ENCODE data around the gene INF2. TPM values are rescaled to one million over a fixed set of nuclear protein-coding genes. Genes with fewer than 3 reads are reported as not detected.

INF2 gene
- total RNA-seq, 2 experiments from 2014 or later, result 74.9 to 76.9 TPM

DNA sequence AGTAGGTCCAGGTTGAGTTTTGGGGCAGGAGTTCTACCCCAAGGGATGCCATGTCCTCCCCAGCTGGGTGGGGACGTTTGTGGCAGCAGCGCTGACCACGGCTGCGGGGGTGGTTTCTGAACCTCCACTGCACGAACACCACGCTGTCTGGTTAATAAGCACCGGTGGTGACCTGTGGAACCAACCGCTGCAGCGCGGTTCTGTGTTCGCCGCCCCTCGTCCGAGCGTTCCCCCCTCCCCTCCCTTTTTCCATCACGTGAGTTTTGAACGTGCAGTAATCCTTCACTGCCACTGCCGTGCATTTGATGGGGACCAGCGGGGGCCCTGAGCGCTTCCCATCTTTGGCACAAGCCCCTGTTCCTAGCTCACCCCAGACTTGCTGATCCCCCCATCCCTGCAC lies 28.2 kb downstream of the INF2 start:
- no peaks in the 10 kb centered on the region for H3K4me1 Mint-ChIP-seq (ENCODE audit: low read depth)
- H3K4me1 ChIP-seq (ENCODE audit: insufficient read depth, low read length), result no peaks in the 10 kb centered on the region
- CTCF ChIA-PET, result no interaction called here
- no peak overlapping the region for H3K27ac ChIP-seq (ENCODE audit: low read depth in 1 of 2, low read length in 2 of 2)
- no peaks in the 10 kb centered on the region for H3K9me3 Mint-ChIP-seq
- no peak overlapping the region for H3K4me3 Mint-ChIP-seq
- H3K9me3 ChIP-seq (ENCODE audit: control insufficient read depth in 1 of 2, insufficient read depth in 1 of 2, low read length in 2 of 2), result no peaks in the 10 kb centered on the region
- no peak overlapping the region for H3K4me3 ChIP-seq (ENCODE audit: low read length)
- no peaks in the 10 kb centered on the region for H3K27me3 ChIP-seq (ENCODE audit: control insufficient read depth in 1 of 2, insufficient read depth in 2 of 2, low read length in 2 of 2)
- ATAC-seq (ENCODE audit: poor library complexity) (no peak), DNase-seq (no peak)
- TF ChIP-seq, protein P1, sequence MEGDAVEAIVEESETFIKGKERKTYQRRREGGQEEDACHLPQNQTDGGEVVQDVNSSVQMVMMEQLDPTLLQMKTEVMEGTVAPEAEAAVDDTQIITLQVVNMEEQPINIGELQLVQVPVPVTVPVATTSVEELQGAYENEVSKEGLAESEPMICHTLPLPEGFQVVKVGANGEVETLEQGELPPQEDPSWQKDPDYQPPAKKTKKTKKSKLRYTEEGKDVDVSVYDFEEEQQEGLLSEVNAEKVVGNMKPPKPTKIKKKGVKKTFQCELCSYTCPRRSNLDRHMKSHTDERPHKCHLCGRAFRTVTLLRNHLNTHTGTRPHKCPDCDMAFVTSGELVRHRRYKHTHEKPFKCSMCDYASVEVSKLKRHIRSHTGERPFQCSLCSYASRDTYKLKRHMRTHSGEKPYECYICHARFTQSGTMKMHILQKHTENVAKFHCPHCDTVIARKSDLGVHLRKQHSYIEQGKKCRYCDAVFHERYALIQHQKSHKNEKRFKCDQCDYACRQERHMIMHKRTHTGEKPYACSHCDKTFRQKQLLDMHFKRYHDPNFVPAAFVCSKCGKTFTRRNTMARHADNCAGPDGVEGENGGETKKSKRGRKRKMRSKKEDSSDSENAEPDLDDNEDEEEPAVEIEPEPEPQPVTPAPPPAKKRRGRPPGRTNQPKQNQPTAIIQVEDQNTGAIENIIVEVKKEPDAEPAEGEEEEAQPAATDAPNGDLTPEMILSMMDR (IDR thresholded peaks at IDR 0.05), result no peak
- peaks cover 36% of the 10 kb centered on the region for H3K36me3 ChIP-seq (ENCODE audit: insufficient read depth, low read length)
- intact Hi-C loops (cut with DNase I, micrococcal nuclease), result no loop called here
- peaks cover 25% of the 10 kb centered on the region for H3K36me3 Mint-ChIP-seq (ENCODE audit: low read depth)
- no peak overlapping the region for H3K27ac Mint-ChIP-seq
- POLR2A ChIA-PET, result no interaction called here
- no peaks in the 10 kb centered on the region for H3K27me3 Mint-ChIP-seq

DNA sequence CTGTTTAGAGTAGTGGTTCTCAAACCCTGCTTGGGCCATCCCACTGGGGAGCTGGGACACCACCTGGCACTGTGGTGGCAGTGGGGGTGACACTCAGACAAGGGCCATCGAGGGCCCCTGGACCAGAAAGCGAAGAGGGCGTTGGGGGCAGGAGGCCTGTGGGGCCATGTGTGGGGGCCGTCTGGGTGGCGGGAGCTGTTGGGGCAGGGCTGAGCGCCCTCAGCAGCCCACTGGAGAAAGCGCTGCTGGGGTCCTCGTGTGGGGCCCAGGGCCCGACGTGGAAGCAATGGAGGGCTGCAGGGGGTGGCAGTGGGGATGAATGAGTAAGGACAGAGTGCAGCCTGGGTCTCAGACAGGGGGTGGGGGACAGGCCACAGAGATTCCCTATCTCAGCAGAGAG lies 28.7 kb downstream of the INF2 start:
- no peaks in the 10 kb centered on the region for H3K9me3 ChIP-seq (ENCODE audit: control insufficient read depth in 1 of 2, insufficient read depth in 1 of 2, low read length in 2 of 2)
- no peaks in the 10 kb centered on the region for H3K27me3 ChIP-seq (ENCODE audit: control insufficient read depth in 1 of 2, insufficient read depth in 2 of 2, low read length in 2 of 2)
- intact Hi-C loops (cut with DNase I, micrococcal nuclease), result no loop called here
- ATAC-seq (ENCODE audit: poor library complexity) (no peak), DNase-seq (no peak)
- Mint-ChIP-seq H3K27me3 (no peaks in the 10 kb centered on the region), H3K4me3 (no peak overlapping the region), H3K36me3 (ENCODE audit: low read depth) (peaks cover 25% of the 10 kb centered on the region), H3K27ac (no peak overlapping the region), H3K4me1 (ENCODE audit: low read depth) (no peaks in the 10 kb centered on the region), H3K9me3 (no peaks in the 10 kb centered on the region)
- H3K36me3 ChIP-seq (ENCODE audit: insufficient read depth, low read length), result peaks cover 31% of the 10 kb centered on the region
- no peak overlapping the region for H3K27ac ChIP-seq (ENCODE audit: low read depth in 1 of 2, low read length in 2 of 2)
- H3K4me1 ChIP-seq (ENCODE audit: insufficient read depth, low read length), result peaks cover 3% of the 10 kb centered on the region
- ChIA-PET POLR2A (no interaction called here), CTCF (no interaction called here)
- no peak overlapping the region for H3K4me3 ChIP-seq (ENCODE audit: low read length)
- TF ChIP-seq, protein P1 (IDR thresholded peaks at IDR 0.05), result no peak

DNA sequence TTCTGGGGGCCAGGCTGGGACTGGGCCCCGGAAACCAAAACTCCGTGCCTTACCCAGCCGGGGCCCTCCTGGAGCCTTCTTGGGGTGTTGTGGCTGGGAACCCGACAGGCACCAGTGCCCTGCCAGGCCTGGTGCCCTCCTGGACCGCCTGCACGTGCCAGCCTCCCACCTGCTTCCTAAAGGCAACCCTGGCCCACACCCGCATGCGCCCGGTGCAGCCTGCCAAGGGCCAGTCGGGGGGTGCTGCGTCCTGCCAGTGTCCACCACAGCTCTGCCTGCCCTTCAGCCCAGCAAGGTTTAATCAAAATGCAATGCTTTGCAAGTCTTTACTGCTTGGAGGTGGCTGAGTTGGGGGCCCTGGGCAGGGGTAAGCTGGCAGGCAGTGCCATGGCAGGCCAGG lies 29.5 kb downstream of the INF2 start:
- H3K27ac ChIP-seq (ENCODE audit: low read depth in 1 of 2, low read length in 2 of 2), result no peak overlapping the region
- ChIA-PET POLR2A (no interaction called here), CTCF (no interaction called here)
- intact Hi-C loops (cut with DNase I, micrococcal nuclease), result no loop called here
- TF ChIP-seq, protein P1 (IDR thresholded peaks at IDR 0.05), result no peak
- Mint-ChIP-seq H3K4me1 (ENCODE audit: low read depth) (no peaks in the 10 kb centered on the region), H3K4me3 (no peak overlapping the region), H3K9me3 (no peaks in the 10 kb centered on the region), H3K27me3 (no peaks in the 10 kb centered on the region), H3K36me3 (ENCODE audit: low read depth) (peaks cover 25% of the 10 kb centered on the region), H3K27ac (no peak overlapping the region)
- H3K27me3 ChIP-seq (ENCODE audit: control insufficient read depth in 1 of 2, insufficient read depth in 2 of 2, low read length in 2 of 2), result no peaks in the 10 kb centered on the region
- DNase-seq (no peak), ATAC-seq (ENCODE audit: poor library complexity) (no peak)
- peaks cover 24% of the 10 kb centered on the region for H3K36me3 ChIP-seq (ENCODE audit: insufficient read depth, low read length)
- no peaks in the 10 kb centered on the region for H3K9me3 ChIP-seq (ENCODE audit: control insufficient read depth in 1 of 2, insufficient read depth in 1 of 2, low read length in 2 of 2)
- no peak overlapping the region for H3K4me3 ChIP-seq (ENCODE audit: low read length)
- H3K4me1 ChIP-seq (ENCODE audit: insufficient read depth, low read length), result peaks cover 10% of the 10 kb centered on the region
